ENCODE data around the gene EEF1AKMT3. TPM values are rescaled to one million over a fixed set of nuclear protein-coding genes. Genes with fewer than 3 reads are reported as not detected.

EEF1AKMT3 gene
- polyA plus RNA-seq, 1 donor (not counting 4 experiments of a cell fraction or from before 2014, with no cell fraction given), result 7.7 TPM

DNA sequence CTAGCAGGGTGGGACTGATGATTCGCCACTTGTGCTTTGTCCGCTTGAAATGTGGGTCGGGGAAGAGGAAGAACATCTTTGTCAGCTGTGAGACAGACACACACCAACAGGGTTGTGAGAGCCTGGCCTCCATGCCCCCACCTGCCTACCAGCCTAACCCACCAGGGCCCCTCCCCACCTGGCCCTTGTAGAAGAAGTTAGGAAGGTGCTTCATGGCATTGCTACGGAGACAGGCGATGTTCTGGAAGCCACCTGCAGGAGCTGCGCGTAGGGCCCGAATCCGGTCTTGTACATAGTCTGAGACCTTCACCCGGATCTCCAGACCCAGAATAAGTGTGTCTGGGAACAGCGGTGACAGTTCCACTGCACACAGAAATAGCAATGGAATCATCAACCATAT, 2.8 kb upstream of the EEF1AKMT3 start:
- H3K4me3 ChIP-seq (ENCODE audit: control insufficient read depth in 2 of 3, extremely low read depth in 1 of 3, insufficient read depth in 2 of 3, low read depth in 1 of 3, low read length in 3 of 3), result no peak overlapping the region
- TF ChIP-seq, protein P1, sequence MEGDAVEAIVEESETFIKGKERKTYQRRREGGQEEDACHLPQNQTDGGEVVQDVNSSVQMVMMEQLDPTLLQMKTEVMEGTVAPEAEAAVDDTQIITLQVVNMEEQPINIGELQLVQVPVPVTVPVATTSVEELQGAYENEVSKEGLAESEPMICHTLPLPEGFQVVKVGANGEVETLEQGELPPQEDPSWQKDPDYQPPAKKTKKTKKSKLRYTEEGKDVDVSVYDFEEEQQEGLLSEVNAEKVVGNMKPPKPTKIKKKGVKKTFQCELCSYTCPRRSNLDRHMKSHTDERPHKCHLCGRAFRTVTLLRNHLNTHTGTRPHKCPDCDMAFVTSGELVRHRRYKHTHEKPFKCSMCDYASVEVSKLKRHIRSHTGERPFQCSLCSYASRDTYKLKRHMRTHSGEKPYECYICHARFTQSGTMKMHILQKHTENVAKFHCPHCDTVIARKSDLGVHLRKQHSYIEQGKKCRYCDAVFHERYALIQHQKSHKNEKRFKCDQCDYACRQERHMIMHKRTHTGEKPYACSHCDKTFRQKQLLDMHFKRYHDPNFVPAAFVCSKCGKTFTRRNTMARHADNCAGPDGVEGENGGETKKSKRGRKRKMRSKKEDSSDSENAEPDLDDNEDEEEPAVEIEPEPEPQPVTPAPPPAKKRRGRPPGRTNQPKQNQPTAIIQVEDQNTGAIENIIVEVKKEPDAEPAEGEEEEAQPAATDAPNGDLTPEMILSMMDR (optimal IDR thresholded peaks at IDR 0.05 in 1 of 3, IDR thresholded peaks at IDR 0.05 in 1 of 3, conservative IDR thresholded peaks at IDR 0.05 in 1 of 3; ENCODE audit: extremely low read depth in 1 of 3, insufficient read depth in 2 of 3, low read length in 3 of 3), result no peak
- no peak for TF ChIP-seq EZH2 (IDR thresholded peaks at IDR 0.05; ENCODE audit: low read length)
- no peaks in the 10 kb centered on the region for H3K27me3 ChIP-seq (ENCODE audit: control insufficient read depth, extremely low read depth, insufficient read depth, low read length)
- peaks cover 23% of the 10 kb centered on the region for H3K4me1 ChIP-seq (ENCODE audit: control insufficient read depth, extremely low read depth, insufficient read depth, low read length)
- DNase-seq (ENCODE audit: low read depth, low spot score) (no peak), FAIRE-seq (no peak)
- H3K27ac ChIP-seq (ENCODE audit: control insufficient read depth, insufficient read depth, low read length), result no peak overlapping the region
- H3K36me3 ChIP-seq (ENCODE audit: control insufficient read depth in 2 of 2, extremely low read depth in 1 of 2, insufficient read depth in 2 of 2, low read length in 2 of 2), result peaks cover 9 to 18% of the 10 kb centered on the region in 2 experiments
- H3K9me3 ChIP-seq (ENCODE audit: control insufficient read depth, low read depth, low read length), result no peaks in the 10 kb centered on the region
- H4K20me1 ChIP-seq (ENCODE audit: control insufficient read depth, extremely low read depth, insufficient read depth, low read length), result no peaks in the 10 kb centered on the region
- no peaks in the 10 kb centered on the region for H3K9me1 ChIP-seq (ENCODE audit: control insufficient read depth, extremely low read depth, insufficient read depth, low read length)
- H2AFZ ChIP-seq (ENCODE audit: control insufficient read depth, low read length), result no peak overlapping the region
- dilution Hi-C loops (cut with MboI; ENCODE audit: extremely low pct_ligation_motif_present, low sequenced_read_pairs), result no loop called here
- no peak overlapping the region for H3K4me2 ChIP-seq (ENCODE audit: control insufficient read depth, extremely low read depth, insufficient read depth, low read depth, low read length)
- H3K9ac ChIP-seq (ENCODE audit: control insufficient read depth, extremely low read depth, insufficient read depth, low read length), result no peak overlapping the region
- peaks cover 69% of the 10 kb centered on the region for H3K79me2 ChIP-seq (ENCODE audit: control insufficient read depth, insufficient read depth, low read length)

DNA sequence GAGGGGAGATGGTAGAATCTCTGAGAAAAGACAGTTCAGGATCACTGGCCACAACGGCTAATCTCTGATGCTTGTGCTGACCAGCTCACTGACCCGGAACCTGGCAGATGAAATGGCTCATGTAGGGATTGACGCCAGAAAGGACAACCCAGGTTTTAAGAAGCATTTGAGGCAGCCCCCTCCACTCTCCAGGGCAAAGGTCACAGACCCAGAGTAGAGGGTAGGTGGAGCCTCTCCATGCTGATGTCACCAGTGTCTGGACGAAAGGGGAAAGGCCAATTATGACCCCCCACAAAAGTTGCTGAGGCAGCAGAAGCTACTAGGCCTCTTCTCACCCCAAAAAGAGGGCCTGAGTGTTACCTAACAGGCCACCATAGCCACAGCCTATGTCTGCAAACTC, 1.7 kb upstream of the EEF1AKMT3 start:
- Histone ChIP-seq H3K36me3 (ENCODE audit: control insufficient read depth in 2 of 2, extremely low read depth in 1 of 2, insufficient read depth in 2 of 2, low read length in 2 of 2) (peaks cover 12 to 20% of the 10 kb centered on the region in 2 experiments), H3K27ac (ENCODE audit: control insufficient read depth, insufficient read depth, low read length) (peak overlapping the region; percentile 32)
- FAIRE-seq, result no peak

More for the DNA sequence above, 1.7 kb upstream of the EEF1AKMT3 start:
- H2AFZ ChIP-seq (ENCODE audit: control insufficient read depth, low read length), result no peak overlapping the region
- no peaks in the 10 kb centered on the region for H3K9me1 ChIP-seq (ENCODE audit: control insufficient read depth, extremely low read depth, insufficient read depth, low read length)
- TF ChIP-seq, protein P1 (optimal IDR thresholded peaks at IDR 0.05 in 1 of 3, IDR thresholded peaks at IDR 0.05 in 1 of 3, conservative IDR thresholded peaks at IDR 0.05 in 1 of 3; ENCODE audit: extremely low read depth in 1 of 3, insufficient read depth in 2 of 3, low read length in 3 of 3), result no peak
- no peak for TF ChIP-seq EZH2 (IDR thresholded peaks at IDR 0.05; ENCODE audit: low read length)
- peaks cover 58% of the 10 kb centered on the region for H3K79me2 ChIP-seq (ENCODE audit: control insufficient read depth, insufficient read depth, low read length)
- no peaks in the 10 kb centered on the region for H4K20me1 ChIP-seq (ENCODE audit: control insufficient read depth, extremely low read depth, insufficient read depth, low read length)
- H3K9me3 ChIP-seq (ENCODE audit: control insufficient read depth, low read depth, low read length), result no peaks in the 10 kb centered on the region
- H3K4me1 ChIP-seq (ENCODE audit: control insufficient read depth, extremely low read depth, insufficient read depth, low read length), result peaks cover 23% of the 10 kb centered on the region
- no peak for DNase-seq (ENCODE audit: low read depth, low spot score)
- peak overlapping the region; percentile 98 for H3K9ac ChIP-seq (ENCODE audit: control insufficient read depth, extremely low read depth, insufficient read depth, low read length)
- peak overlapping the region; percentile 98 for H3K4me2 ChIP-seq (ENCODE audit: control insufficient read depth, extremely low read depth, insufficient read depth, low read depth, low read length)
- dilution Hi-C loops (cut with MboI; ENCODE audit: extremely low pct_ligation_motif_present, low sequenced_read_pairs), result no loop called here
- H3K4me3 ChIP-seq (ENCODE audit: control insufficient read depth in 2 of 3, extremely low read depth in 1 of 3, insufficient read depth in 2 of 3, low read depth in 1 of 3, low read length in 3 of 3), result no peak overlapping the region
- H3K27me3 ChIP-seq (ENCODE audit: control insufficient read depth, extremely low read depth, insufficient read depth, low read length), result no peaks in the 10 kb centered on the region
